HepG2 (cell line): ENCODE data around the gene HPCAL1. TPM values are rescaled to one million over a fixed set of nuclear protein-coding genes. Genes with fewer than 3 reads are reported as not detected.

Experiments used
- KDM2A ChIP-seq: sonication (generic); formaldehyde crosslinking; IDR thresholded peaks from 2 replicates; pipeline ENCODE4 v1.4.0; 2020; ENCODE audit warnings: low read depth, missing genetic modification reagents, borderline replicate concordance
- KLF9 ChIP-seq: IDR thresholded peaks from 2 replicates; pipeline ENCODE4 v1.6.1; 2016; ENCODE audit warnings: low read depth
- MXD4 ChIP-seq: IDR thresholded peaks from 2 replicates; pipeline ENCODE4 v1.6.1; 2016; ENCODE audit warnings: mild to moderate bottlenecking, missing biosample characterization, missing genetic modification reagents
- SP2 ChIP-seq: sonication (generic); formaldehyde crosslinking; IDR thresholded peaks from 2 replicates; pipeline ENCODE4 v1.5.1; 2020; ENCODE audit warnings: mild to moderate bottlenecking, missing genetic modification reagents
- ZIK1 ChIP-seq: sonication (generic); formaldehyde crosslinking; IDR thresholded peaks from 2 replicates; pipeline ENCODE4 v1.5.0; 2020; ENCODE audit warnings: mild to moderate bottlenecking, low read depth, missing genetic modification reagents, borderline replicate concordance
- ZNF17 ChIP-seq: sonication (generic); formaldehyde crosslinking; IDR thresholded peaks from 2 replicates; pipeline ENCODE4 v1.5.0; 2020; ENCODE audit warnings: mild to moderate bottlenecking, missing genetic modification reagents
- ZNF441 ChIP-seq: sonication (generic); formaldehyde crosslinking; IDR thresholded peaks from 2 replicates; pipeline ENCODE4 v1.7.0; 2021; ENCODE audit warnings: missing genetic modification reagents, borderline replicate concordance
- ZNF619 ChIP-seq: sonication (generic); formaldehyde crosslinking; IDR thresholded peaks from 2 replicates; pipeline ENCODE4 v1.4.0; 2020; ENCODE audit warnings: mild to moderate bottlenecking, missing genetic modification reagents
- polyA plus RNA-seq, 8 experiments: library from polyadenylated mRNA; depleted of rRNA in 3 of 8; stranded (reverse) in 7 of 8; unstranded in 1 of 8; fragments of >200 nt; fragmentation: Illumina TruSeq in 4 of 8; extraction: Trizol in 4 of 8; gene quantifications; 2 replicates each; pipeline versions ENCODE4 v1.2.1 to v1.2.3, GENCODE V29; 2011 to 2016; ENCODE audit warnings: low read depth in 4 of 8, missing spikeins in 1 of 8, mixed read lengths in 1 of 8; ENCODE audit not compliant: insufficient read depth in 1 of 8
- total RNA-seq, 5 experiments: library from RNA; depleted of rRNA; stranded (reverse); fragments of >200 nt; fragmentation: Illumina TruSeq; extraction: Trizol; gene quantifications; 2 replicates each; pipeline ENCODE4 v1.2.3, GENCODE V29; 2016; ENCODE audit warnings: low read depth in 1 of 5
- TF ChIP-seq, protein P1 (sequence below): sonication (generic); formaldehyde crosslinking; conservative IDR thresholded peaks from 2 replicates; pipeline ENCODE4 v1.4.0; 2020; ENCODE audit warnings: missing genetic modification reagents
- TF ChIP-seq, protein P2 (sequence below): sonication (generic); formaldehyde crosslinking; IDR thresholded peaks from 2 replicates; pipeline ENCODE4 v1.8.0; 2022; ENCODE audit warnings: missing genetic modification reagents, mild to moderate bottlenecking, moderate library complexity, borderline replicate concordance
- TF ChIP-seq, protein P3 (sequence below): sonication (generic); formaldehyde crosslinking; IDR thresholded peaks from 2 replicates; pipeline ENCODE4 v1.5.1; 2020; ENCODE audit warnings: mild to moderate bottlenecking, missing genetic modification reagents, moderate library complexity
- TF ChIP-seq, protein P4 (sequence below): fragments of 450-650 bp; IDR thresholded peaks from 2 replicates; pipeline ENCODE4 v1.6.1; 2016

The HPCAL1 gene
- total and polyA plus RNA-seq, 2 of the 13 experiments (the other 11 are each of a cell fraction or from before 2014, with no cell fraction given), result 29.5 to 29.9 TPM

DNA sequence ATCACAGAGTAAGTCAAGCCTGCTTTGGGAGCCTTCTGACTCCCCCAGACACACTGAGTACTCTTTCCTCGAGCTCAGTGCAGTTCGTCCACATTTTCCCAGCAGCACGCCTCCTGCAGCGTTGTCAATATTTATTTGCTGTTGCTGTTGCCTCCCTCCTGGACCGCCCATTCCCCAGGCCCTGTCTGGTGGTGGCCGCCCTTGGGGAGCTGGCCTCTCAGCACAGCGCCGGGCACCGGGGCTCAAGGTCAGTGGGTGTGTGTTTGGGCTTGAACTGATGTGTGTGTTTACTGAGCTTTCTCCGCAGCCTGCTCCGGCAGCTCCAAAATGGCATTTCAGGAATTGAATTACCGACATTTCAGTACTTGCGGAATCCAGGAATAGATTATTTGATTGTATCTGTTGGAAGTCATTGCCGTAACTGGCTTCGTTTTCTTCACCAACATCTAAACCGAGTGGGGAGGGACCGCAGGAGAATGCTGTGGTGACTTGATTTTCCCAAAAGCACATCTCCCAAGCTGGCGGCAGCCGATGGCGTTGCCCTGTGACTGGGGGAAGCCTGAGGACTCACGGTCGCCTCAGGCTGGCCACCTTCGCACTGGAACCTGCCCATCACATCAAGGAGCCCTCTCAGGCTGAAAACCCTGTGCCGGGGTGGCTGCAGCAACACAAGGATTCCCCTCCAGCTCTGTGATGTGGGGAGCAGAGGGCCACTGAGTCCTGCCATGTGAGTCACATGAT lies 66.0 kb downstream of the HPCAL1 start (continued):
- TF ChIP-seq, protein P1, sequence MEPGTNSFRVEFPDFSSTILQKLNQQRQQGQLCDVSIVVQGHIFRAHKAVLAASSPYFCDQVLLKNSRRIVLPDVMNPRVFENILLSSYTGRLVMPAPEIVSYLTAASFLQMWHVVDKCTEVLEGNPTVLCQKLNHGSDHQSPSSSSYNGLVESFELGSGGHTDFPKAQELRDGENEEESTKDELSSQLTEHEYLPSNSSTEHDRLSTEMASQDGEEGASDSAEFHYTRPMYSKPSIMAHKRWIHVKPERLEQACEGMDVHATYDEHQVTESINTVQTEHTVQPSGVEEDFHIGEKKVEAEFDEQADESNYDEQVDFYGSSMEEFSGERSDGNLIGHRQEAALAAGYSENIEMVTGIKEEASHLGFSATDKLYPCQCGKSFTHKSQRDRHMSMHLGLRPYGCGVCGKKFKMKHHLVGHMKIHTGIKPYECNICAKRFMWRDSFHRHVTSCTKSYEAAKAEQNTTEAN, result peak; percentile 50; the same call in 1 of the 2 replicates
- no peak for TF ChIP-seq SP2 (CRISPR knock-in tag)
- peak; percentile 77 for TF ChIP-seq ZNF441
- TF ChIP-seq KDM2A (CRISPR knock-in tag), result peak; percentile 88; the same call in 1 of the 2 replicates
- peak; percentile 91 for TF ChIP-seq MXD4 (CRISPR knock-in tag)
- TF ChIP-seq, protein P2, sequence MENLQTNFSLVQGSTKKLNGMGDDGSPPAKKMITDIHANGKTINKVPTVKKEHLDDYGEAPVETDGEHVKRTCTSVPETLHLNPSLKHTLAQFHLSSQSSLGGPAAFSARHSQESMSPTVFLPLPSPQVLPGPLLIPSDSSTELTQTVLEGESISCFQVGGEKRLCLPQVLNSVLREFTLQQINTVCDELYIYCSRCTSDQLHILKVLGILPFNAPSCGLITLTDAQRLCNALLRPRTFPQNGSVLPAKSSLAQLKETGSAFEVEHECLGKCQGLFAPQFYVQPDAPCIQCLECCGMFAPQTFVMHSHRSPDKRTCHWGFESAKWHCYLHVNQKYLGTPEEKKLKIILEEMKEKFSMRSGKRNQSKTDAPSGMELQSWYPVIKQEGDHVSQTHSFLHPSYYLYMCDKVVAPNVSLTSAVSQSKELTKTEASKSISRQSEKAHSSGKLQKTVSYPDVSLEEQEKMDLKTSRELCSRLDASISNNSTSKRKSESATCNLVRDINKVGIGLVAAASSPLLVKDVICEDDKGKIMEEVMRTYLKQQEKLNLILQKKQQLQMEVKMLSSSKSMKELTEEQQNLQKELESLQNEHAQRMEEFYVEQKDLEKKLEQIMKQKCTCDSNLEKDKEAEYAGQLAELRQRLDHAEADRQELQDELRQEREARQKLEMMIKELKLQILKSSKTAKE (CRISPR knock-in tag), result peak; percentile 100
- TF ChIP-seq, protein P3, sequence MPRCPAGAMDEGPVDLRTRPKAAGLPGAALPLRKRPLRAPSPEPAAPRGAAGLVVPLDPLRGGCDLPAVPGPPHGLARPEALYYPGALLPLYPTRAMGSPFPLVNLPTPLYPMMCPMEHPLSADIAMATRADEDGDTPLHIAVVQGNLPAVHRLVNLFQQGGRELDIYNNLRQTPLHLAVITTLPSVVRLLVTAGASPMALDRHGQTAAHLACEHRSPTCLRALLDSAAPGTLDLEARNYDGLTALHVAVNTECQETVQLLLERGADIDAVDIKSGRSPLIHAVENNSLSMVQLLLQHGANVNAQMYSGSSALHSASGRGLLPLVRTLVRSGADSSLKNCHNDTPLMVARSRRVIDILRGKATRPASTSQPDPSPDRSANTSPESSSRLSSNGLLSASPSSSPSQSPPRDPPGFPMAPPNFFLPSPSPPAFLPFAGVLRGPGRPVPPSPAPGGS (CRISPR knock-in tag), result peak; percentile 70; the same call in 1 of the 2 replicates
- TF ChIP-seq, protein P4, sequence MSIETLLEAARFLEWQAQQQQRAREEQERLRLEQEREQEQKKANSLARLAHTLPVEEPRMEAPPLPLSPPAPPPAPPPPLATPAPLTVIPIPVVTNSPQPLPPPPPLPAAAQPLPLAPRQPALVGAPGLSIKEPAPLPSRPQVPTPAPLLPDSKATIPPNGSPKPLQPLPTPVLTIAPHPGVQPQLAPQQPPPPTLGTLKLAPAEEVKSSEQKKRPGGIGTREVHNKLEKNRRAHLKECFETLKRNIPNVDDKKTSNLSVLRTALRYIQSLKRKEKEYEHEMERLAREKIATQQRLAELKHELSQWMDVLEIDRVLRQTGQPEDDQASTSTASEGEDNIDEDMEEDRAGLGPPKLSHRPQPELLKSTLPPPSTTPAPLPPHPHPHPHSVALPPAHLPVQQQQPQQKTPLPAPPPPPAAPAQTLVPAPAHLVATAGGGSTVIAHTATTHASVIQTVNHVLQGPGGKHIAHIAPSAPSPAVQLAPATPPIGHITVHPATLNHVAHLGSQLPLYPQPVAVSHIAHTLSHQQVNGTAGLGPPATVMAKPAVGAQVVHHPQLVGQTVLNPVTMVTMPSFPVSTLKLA, result peak; percentile 88
- 0 out of 2 replicates have a peak, but pooled peaks have one; percentile 81 for TF ChIP-seq ZNF17 (CRISPR knock-in tag)
- TF ChIP-seq KLF9 (CRISPR knock-in tag), result peak; percentile 95
- TF ChIP-seq ZIK1, result 0 out of 2 replicates have a peak, but pooled peaks have one; percentile 19
- peak; percentile 24; the same call in 1 of the 2 replicates for TF ChIP-seq ZNF619 (CRISPR knock-in tag)
- TF ChIP-seq, all 625 proteins: peak for 312
